HFFc6 (cell line): ENCODE results near the gene CAMK4. TPM values are rescaled to one million over a fixed set of nuclear protein-coding genes. Genes with fewer than 3 reads are reported as not detected.

Experiments used
- DNase-seq: peaks from one replicate; pipeline ENCODE4 v3.0.0-alpha.2; 2018
- H3K27ac Mint-ChIP-seq: 2 replicates; pipeline ENCODE4 v1.8.0; 2020; ENCODE audit warnings: mild to moderate bottlenecking, mixed read lengths
- H3K27me3 Mint-ChIP-seq: 2 replicates; pipeline ENCODE4 v1.8.0; 2021; ENCODE audit warnings: mild to moderate bottlenecking, moderate library complexity, mixed read lengths; ENCODE audit not compliant: insufficient read depth
- H3K36me3 Mint-ChIP-seq: 2 replicates; pipeline ENCODE4 v1.8.0; 2021; ENCODE audit warnings: low read depth, mixed read lengths
- H3K4me1 Mint-ChIP-seq: 2 replicates; pipeline ENCODE4 v1.8.0; 2020; ENCODE audit warnings: low read depth, mixed read lengths
- H3K4me3 Mint-ChIP-seq: 2 replicates; pipeline ENCODE4 v1.8.0; 2020; ENCODE audit warnings: mild to moderate bottlenecking, moderate library complexity, mixed read lengths
- H3K9me3 Mint-ChIP-seq: 2 replicates; pipeline ENCODE4 v1.8.0; 2020; ENCODE audit warnings: mild to moderate bottlenecking, mixed read lengths
- CTCF ChIP-seq: fragments of 200-600 bp; sonication (generic); IDR thresholded peaks from 2 replicates; pipeline ENCODE4 v1.5.0; 2021; ENCODE audit warnings: antibody characterized with exemption, mild to moderate bottlenecking
- total RNA-seq, 6 experiments: library from RNA; stranded (reverse); fragmentation: NEBNext Ultra II Directional; extraction: Animal tissue kit (Norgen Biotek cat#: 25700); gene quantifications; 2 replicates in 1 of 6; 3 replicates in 5 of 6; pipeline ENCODE4 v1.2.3, GENCODE V29; 2021

The CAMK4 gene
- total RNA-seq, 6 experiments from 2014 or later, result 3.8 to 5.7 (median 4.4) TPM

- H3K9me3 Mint-ChIP-seq, result no peaks in the 10 kb centered on the region
- H3K27ac Mint-ChIP-seq, result no peak overlapping the region
- H3K4me3 Mint-ChIP-seq, result no peak overlapping the region
- TF ChIP-seq CTCF, result no peak
- no peaks in the 10 kb centered on the region for H3K36me3 Mint-ChIP-seq
- no peaks in the 10 kb centered on the region for H3K27me3 Mint-ChIP-seq
- H3K4me1 Mint-ChIP-seq, result no peaks in the 10 kb centered on the region
- DNase-seq, result no peak
Observed at GRCh38 chr5:111422245-111422644, 198.1 kb downstream of the CAMK4 start.

DNA sequence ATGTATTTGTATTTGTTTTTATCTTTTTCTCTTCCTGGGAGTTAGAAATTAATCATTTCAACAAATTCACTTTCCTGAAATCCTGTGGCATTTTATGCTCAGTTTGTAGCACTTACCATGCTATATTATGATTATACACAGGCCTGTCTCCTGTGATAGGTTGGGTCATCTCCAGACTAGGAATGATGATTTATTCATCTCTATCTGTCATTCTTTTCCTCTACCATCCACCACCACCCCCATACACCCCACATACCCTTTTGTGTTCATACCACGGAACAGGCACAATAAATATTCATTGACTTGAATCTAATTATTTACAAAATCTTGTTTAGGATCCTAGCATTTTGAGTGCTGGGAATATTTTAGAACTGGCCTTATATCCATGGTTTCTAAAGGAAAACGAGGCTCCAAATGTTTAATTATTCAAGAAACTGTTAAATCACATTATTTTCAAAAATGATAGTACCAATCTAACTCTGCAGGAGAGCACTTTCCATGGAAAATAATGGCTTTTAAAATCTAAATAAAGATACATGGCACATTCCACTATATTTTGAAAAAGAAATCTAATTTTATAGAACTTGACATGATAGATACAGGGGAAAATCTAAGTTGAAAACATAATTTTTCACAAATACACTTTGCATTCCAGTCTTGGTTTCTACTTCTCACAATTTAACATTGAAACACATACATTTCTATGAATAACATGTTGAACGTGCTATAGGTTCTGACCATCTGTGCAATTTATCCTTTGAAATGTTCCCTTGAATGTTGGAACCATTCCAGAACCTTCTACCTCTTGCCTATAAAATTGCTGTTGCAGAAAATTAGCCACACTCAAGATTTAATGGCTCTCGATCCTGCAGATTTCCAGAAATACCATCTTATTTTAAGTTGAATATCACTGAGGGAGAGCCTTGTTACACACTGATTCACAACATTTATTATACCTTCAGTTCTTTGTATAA is 198.8 kb downstream of the CAMK4 start:
- Mint-ChIP-seq H3K4me3 (no peak overlapping the region), H3K36me3 (no peaks in the 10 kb centered on the region), H3K27ac (no peak overlapping the region), H3K9me3 (no peaks in the 10 kb centered on the region), H3K4me1 (no peaks in the 10 kb centered on the region), H3K27me3 (peaks cover 3% of the 10 kb centered on the region; the same call in 1 of the 2 replicates)
- DNase-seq, result no peak
- no peak for TF ChIP-seq CTCF

- H3K36me3 Mint-ChIP-seq, result no peaks in the 10 kb centered on the region
- no peak overlapping the region for H3K4me3 Mint-ChIP-seq
- DNase-seq, result no peak
- peaks cover 3% of the 10 kb centered on the region; the same call in 1 of the 2 replicates for H3K27me3 Mint-ChIP-seq
- H3K27ac Mint-ChIP-seq, result no peak overlapping the region
- no peak for TF ChIP-seq CTCF
- no peaks in the 10 kb centered on the region for H3K4me1 Mint-ChIP-seq
- H3K9me3 Mint-ChIP-seq, result no peaks in the 10 kb centered on the region
Observed at GRCh38 chr5:111425205-111425604, 201.0 kb downstream of the CAMK4 start.

DNA sequence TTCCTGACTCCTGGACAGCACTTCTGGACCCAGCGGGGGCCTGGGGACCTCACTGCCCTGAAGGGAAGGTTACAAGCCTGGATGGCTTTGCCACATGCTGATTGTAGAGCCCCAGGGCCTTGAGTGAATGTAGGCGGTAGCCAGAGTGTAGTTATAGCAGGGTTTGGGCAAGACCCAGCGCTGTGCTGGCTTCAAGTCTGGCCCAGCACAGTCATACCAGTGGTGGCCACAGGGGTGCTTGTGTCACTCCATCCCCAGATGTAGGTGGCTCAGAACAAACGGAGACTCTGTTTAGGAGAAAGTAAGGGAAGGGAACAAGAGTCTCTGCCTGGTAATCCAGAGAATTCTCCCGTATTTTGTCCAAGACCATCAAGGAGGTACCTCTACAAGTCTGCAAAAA is 203.6 kb downstream of the CAMK4 start:
- Mint-ChIP-seq H3K4me3 (no peak overlapping the region), H3K4me1 (peaks cover 8% of the 10 kb centered on the region), H3K36me3 (no peaks in the 10 kb centered on the region), H3K27me3 (peaks cover 3% of the 10 kb centered on the region; the same call in 1 of the 2 replicates), H3K9me3 (no peaks in the 10 kb centered on the region), H3K27ac (no peak overlapping the region)
- no peak; the same call in 1 of the 2 replicates for TF ChIP-seq CTCF
- DNase-seq, result no peak

DNA sequence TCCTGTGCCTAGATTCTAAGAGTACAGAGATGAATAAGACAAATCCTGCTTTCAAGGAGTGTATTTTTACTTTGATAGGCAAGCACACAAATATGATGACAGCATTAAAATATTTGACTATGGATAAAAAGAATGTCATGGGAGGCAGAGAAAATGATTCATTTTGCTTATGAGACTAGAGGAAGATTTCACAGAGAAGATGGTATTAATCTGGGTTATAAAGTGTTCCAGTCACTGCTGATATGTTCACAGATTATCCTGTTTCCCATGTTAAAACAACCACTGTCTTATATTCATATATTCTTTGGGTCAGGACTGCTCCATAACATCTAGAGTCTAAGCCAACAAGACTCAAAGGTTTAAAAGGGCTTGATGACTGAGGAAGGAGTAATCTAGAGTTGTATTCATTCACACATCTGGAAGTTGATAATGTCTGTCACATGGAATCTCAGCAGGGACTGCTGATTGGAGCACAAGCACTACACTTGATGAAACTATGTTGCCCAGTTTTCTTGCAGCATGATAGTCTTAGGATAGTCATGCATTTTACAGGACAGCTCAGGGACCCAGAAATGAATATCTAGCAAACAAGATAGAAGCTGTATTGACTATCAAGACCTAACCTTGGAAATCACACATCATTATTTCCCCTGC is 208.8 kb downstream of the CAMK4 start:
- Mint-ChIP-seq H3K9me3 (no peaks in the 10 kb centered on the region), H3K27me3 (no peaks in the 10 kb centered on the region; the same call in 1 of the 2 replicates), H3K36me3 (no peaks in the 10 kb centered on the region), H3K27ac (peak overlapping the region; percentile 42; the same call in 1 of the 2 replicates), H3K4me3 (no peak overlapping the region), H3K4me1 (peaks cover 20% of the 10 kb centered on the region)
- TF ChIP-seq CTCF, result no peak
- DNase-seq, result peak; percentile 37
